ENCODE measurements around the gene ETFA.
A peak's percentile ranks its signal among the peaks of the same experiment; 100 is the strongest.

ETFA gene

DNA sequence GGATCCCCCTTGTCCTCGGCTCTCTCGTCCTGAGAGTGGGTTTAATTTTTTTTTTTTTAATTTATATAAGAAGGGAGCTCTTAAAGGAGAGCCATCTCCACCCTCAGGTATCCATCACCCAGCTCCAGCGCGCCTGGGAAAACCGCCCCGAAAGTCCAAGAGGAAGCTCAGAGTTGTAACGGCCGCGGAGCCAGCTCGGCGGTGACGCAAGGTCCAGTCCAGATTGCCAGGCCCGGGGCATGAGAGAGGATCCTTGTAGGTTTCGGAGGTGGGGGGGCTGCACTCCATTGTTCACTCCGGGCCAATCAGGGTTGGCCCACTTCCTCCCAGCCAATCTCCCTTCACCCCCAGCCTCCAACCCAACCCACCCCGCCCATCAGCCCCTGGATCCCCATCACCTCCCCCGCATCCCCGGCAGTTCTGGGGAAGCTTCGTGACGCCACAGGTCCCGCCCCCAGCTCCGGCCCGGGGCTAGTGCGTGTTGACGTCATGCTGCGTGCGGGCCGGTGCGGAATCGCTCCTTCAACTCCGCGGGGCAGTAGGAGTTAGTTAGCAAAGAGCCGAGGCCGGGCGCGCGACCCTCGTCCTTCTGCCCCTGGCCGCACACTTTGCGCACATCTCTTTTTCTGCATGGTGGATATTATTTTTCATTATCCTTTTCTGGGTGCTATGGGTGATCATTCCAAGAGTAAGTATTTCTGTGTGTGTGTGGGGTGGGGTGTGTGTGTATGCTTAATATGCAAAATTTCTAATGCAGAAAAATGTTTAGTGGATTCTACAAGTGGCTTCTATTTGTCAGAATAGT lies 25.2 kb upstream of the ETFA start, which contains the start of gene ISL2:
TSS of gene ISL2 (plus strand) at position 520 of the 805 bp plus-strand sequence. CDS start at position 631, 111 bp downstream.
- H3K9me3 ChIP-seq (ENCODE audit: control insufficient read depth, insufficient read depth, low read depth, low read length), result no peaks in the 10 kb centered on the region
- CTCF ChIA-PET, result interaction anchor here (0.6 to 4.1 kb wide), 11 partner anchors 10 to 316 kb away, joined by 3 to 14 read pairs (median 3); no protein-coding TSS in a partner anchor
- peaks cover 3% of the 10 kb centered on the region; the same call in 1 of the 2 replicates for H3K4me1 ChIP-seq (ENCODE audit: control insufficient read depth, insufficient read depth, low read length)
- H3K4me3 ChIP-seq (ENCODE audit: low read depth, low read length), result peak within 1 kb of the TSS; percentile 78
- peaks cover 0 to 24% of the 10 kb centered on the region in 2 experiments; a peak in 1 of 3 replicates for H3K36me3 ChIP-seq (ENCODE audit: control insufficient read depth in 2 of 2, insufficient read depth in 1 of 2, low read length in 2 of 2)
- H3K27ac ChIP-seq (ENCODE audit: extremely low read depth, low read depth, low read length), result peak within 1 kb of the TSS; percentile 96
- POLR2A ChIA-PET, result interaction anchor here (0.5 to 4.3 kb wide), 42 partner anchors 9 to 829 kb away, joined by 3 to 134 read pairs (median 5); partner anchors contain the start of genes ETFA, RCN2 and TSPAN3
- no peak for TF ChIP-seq BCL11A (tag by site-specific recombination; IDR thresholded peaks at IDR 0.05; ENCODE audit: low read depth)
- no peak for TF ChIP-seq REPIN1 (tag by site-specific recombination; IDR thresholded peaks at IDR 0.05; ENCODE audit: low read depth)
- no peak for TF ChIP-seq ZNF670 (tag by site-specific recombination; IDR thresholded peaks at IDR 0.05; ENCODE audit: low read depth)
- TF ChIP-seq ZNF701 (tag by site-specific recombination; IDR thresholded peaks at IDR 0.05), result no peak
- TF ChIP-seq, protein P1, sequence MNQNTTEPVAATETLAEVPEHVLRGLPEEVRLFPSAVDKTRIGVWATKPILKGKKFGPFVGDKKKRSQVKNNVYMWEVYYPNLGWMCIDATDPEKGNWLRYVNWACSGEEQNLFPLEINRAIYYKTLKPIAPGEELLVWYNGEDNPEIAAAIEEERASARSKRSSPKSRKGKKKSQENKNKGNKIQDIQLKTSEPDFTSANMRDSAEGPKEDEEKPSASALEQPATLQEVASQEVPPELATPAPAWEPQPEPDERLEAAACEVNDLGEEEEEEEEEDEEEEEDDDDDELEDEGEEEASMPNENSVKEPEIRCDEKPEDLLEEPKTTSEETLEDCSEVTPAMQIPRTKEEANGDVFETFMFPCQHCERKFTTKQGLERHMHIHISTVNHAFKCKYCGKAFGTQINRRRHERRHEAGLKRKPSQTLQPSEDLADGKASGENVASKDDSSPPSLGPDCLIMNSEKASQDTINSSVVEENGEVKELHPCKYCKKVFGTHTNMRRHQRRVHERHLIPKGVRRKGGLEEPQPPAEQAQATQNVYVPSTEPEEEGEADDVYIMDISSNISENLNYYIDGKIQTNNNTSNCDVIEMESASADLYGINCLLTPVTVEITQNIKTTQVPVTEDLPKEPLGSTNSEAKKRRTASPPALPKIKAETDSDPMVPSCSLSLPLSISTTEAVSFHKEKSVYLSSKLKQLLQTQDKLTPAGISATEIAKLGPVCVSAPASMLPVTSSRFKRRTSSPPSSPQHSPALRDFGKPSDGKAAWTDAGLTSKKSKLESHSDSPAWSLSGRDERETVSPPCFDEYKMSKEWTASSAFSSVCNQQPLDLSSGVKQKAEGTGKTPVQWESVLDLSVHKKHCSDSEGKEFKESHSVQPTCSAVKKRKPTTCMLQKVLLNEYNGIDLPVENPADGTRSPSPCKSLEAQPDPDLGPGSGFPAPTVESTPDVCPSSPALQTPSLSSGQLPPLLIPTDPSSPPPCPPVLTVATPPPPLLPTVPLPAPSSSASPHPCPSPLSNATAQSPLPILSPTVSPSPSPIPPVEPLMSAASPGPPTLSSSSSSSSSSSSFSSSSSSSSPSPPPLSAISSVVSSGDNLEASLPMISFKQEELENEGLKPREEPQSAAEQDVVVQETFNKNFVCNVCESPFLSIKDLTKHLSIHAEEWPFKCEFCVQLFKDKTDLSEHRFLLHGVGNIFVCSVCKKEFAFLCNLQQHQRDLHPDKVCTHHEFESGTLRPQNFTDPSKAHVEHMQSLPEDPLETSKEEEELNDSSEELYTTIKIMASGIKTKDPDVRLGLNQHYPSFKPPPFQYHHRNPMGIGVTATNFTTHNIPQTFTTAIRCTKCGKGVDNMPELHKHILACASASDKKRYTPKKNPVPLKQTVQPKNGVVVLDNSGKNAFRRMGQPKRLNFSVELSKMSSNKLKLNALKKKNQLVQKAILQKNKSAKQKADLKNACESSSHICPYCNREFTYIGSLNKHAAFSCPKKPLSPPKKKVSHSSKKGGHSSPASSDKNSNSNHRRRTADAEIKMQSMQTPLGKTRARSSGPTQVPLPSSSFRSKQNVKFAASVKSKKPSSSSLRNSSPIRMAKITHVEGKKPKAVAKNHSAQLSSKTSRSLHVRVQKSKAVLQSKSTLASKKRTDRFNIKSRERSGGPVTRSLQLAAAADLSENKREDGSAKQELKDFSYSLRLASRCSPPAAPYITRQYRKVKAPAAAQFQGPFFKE (tag by site-specific recombination; IDR thresholded peaks at IDR 0.05; ENCODE audit: borderline replicate concordance), result no peak
- TF ChIP-seq ZNF596 (tag by site-specific recombination; IDR thresholded peaks at IDR 0.05), result 0 out of 2 replicates have a peak, but pooled peaks have one; percentile 2
- TF ChIP-seq GLI2 (tag by site-specific recombination; IDR thresholded peaks at IDR 0.05; ENCODE audit: borderline replicate concordance, low read depth), result no peak
- peak; percentile 79 for TF ChIP-seq KLF8 (tag by site-specific recombination; IDR thresholded peaks at IDR 0.05)
- TF ChIP-seq, protein P2, sequence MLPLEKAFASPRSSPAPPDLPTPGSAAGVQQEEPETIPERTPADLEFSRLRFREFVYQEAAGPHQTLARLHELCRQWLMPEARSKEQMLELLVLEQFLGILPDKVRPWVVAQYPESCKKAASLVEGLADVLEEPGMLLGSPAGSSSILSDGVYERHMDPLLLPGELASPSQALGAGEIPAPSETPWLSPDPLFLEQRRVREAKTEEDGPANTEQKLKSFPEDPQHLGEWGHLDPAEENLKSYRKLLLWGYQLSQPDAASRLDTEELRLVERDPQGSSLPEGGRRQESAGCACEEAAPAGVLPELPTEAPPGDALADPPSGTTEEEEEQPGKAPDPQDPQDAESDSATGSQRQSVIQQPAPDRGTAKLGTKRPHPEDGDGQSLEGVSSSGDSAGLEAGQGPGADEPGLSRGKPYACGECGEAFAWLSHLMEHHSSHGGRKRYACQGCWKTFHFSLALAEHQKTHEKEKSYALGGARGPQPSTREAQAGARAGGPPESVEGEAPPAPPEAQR (tag by site-specific recombination; IDR thresholded peaks at IDR 0.05), result no peak
- TF ChIP-seq SETDB1 (IDR thresholded peaks at IDR 0.05; ENCODE audit: insufficient read length, low read length), result no peak
- peak; percentile 98 for TF ChIP-seq ZBTB10 (tag by site-specific recombination; IDR thresholded peaks at IDR 0.05)
- TF ChIP-seq ZNF341 (tag by site-specific recombination; IDR thresholded peaks at IDR 0.05; ENCODE audit: low read depth), result peak; percentile 50; the same call in 1 of the 2 replicates
- TF ChIP-seq SP7 (tag by site-specific recombination; IDR thresholded peaks at IDR 0.05), result peak; percentile 9; the same call in 1 of the 2 replicates
- no peak for TF ChIP-seq ZFP41 (tag by site-specific recombination; IDR thresholded peaks at IDR 0.05; ENCODE audit: borderline replicate concordance)
- peak; percentile 46; the same call in 1 of the 2 replicates for TF ChIP-seq ZBTB20 (tag by site-specific recombination; IDR thresholded peaks at IDR 0.05)
- TF ChIP-seq ZNF2 (tag by site-specific recombination; IDR thresholded peaks at IDR 0.05), result 0 out of 2 replicates have a peak, but pooled peaks have one; percentile 20
- TF ChIP-seq ZBTB6 (tag by site-specific recombination; IDR thresholded peaks at IDR 0.05), result peak; percentile 90
- TF ChIP-seq, protein P3, sequence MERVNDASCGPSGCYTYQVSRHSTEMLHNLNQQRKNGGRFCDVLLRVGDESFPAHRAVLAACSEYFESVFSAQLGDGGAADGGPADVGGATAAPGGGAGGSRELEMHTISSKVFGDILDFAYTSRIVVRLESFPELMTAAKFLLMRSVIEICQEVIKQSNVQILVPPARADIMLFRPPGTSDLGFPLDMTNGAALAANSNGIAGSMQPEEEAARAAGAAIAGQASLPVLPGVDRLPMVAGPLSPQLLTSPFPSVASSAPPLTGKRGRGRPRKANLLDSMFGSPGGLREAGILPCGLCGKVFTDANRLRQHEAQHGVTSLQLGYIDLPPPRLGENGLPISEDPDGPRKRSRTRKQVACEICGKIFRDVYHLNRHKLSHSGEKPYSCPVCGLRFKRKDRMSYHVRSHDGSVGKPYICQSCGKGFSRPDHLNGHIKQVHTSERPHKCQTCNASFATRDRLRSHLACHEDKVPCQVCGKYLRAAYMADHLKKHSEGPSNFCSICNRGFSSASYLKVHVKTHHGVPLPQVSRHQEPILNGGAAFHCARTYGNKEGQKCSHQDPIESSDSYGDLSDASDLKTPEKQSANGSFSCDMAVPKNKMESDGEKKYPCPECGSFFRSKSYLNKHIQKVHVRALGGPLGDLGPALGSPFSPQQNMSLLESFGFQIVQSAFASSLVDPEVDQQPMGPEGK (tag by site-specific recombination; IDR thresholded peaks at IDR 0.05), result peak; percentile 100
- TF ChIP-seq GLIS1 (tag by site-specific recombination; IDR thresholded peaks at IDR 0.05), result peak; percentile 66
- TF ChIP-seq ZNF624 (tag by site-specific recombination; IDR thresholded peaks at IDR 0.05), result no peak
- peak; percentile 37 for TF ChIP-seq ZSCAN30 (tag by site-specific recombination; IDR thresholded peaks at IDR 0.05)
- TF ChIP-seq KLF16 (tag by site-specific recombination; IDR thresholded peaks at IDR 0.05), result peak; percentile 57; the same call in 1 of the 2 replicates
- peak; percentile 65; the same call in 1 of the 2 replicates for TF ChIP-seq ZNF121 (tag by site-specific recombination; IDR thresholded peaks at IDR 0.05)

Data from HEK293 (cell line).